WTC11 (cell line): Measurements from ENCODE around the gene ARSK. TPM values are rescaled to one million over a fixed set of nuclear protein-coding genes. Genes with fewer than 3 reads are reported as not detected.
A peak's percentile ranks its signal among the peaks of the same experiment; 100 is the strongest.

Experiments
- ATAC-seq: fragments of 200-7000 bp; cut with Tn5 transposase; 2 replicates; pipeline ENCODE4 v1.10.0; 2021; ENCODE audit warnings: mild to moderate bottlenecking, moderate library complexity
- Bru-seq: library from RNA; stranded (reverse); fragments of 400-500 nt; gene quantifications from one replicate; lab custom pipeline; 2021; lab: Mats Ljungman, UMichigan
- CTCF ChIA-PET: fragments of 300-600 bp; sonication (Branson Sonifier 250); formaldehyde crosslinking; loops from one replicate; lab custom pipeline; 2021; ENCODE audit warnings: antibody characterized with exemption; lab: Charles Lee
- POLR2A ChIA-PET: fragments of 350-600 bp; sonication (Branson Sonifier 250); formaldehyde crosslinking; loops from one replicate; lab custom pipeline; 2021; ENCODE audit warnings: antibody characterized with exemption; lab: Charles Lee
- DNase-seq: peaks from one replicate; pipeline ENCODE4 v3.0.0; 2021; ENCODE audit warnings: low spot score
- H3K27ac Mint-ChIP-seq: 2 replicates; pipeline ENCODE4 v1.8.0; 2021; ENCODE audit warnings: mixed read lengths
- H3K27me3 Mint-ChIP-seq: 2 replicates; pipeline ENCODE4 v1.8.0; 2021; ENCODE audit warnings: low read depth, mild to moderate bottlenecking, moderate library complexity, mixed read lengths
- H3K36me3 Mint-ChIP-seq: 2 replicates; pipeline ENCODE4 v1.8.0; 2021; ENCODE audit warnings: mixed read lengths
- H3K4me1 Mint-ChIP-seq: 2 replicates; pipeline ENCODE4 v1.8.0; 2022; ENCODE audit warnings: mixed read lengths
- H3K4me3 Mint-ChIP-seq: 2 replicates; pipeline ENCODE4 v1.8.0; 2021; ENCODE audit warnings: mild to moderate bottlenecking, moderate library complexity, mixed read lengths
- H3K9me3 Mint-ChIP-seq: 2 replicates; pipeline ENCODE4 v1.8.0; 2021; ENCODE audit warnings: mixed read lengths
- EMX1 ChIP-seq: fragments of 250-450 bp; sonication (Bioruptor Pico); IDR thresholded peaks from 2 replicates; pipeline ENCODE4 v1.8.0; 2021; ENCODE audit warnings: mild to moderate bottlenecking
- ESRRA ChIP-seq: sonication (generic); formaldehyde crosslinking; IDR thresholded peaks from 2 replicates; pipeline ENCODE4 v1.8.1; 2022; ENCODE audit warnings: mild to moderate bottlenecking, missing genetic modification reagents, borderline replicate concordance
- ETV6 ChIP-seq: sonication (generic); formaldehyde crosslinking; IDR thresholded peaks from 2 replicates; pipeline ENCODE4 v1.8.1; 2022; ENCODE audit warnings: mild to moderate bottlenecking, missing genetic modification reagents
- FOXJ3 ChIP-seq: sonication (generic); formaldehyde crosslinking; IDR thresholded peaks from 2 replicates; pipeline ENCODE4 v1.9.0; 2021; ENCODE audit warnings: missing genetic modification reagents, mild to moderate bottlenecking, borderline replicate concordance
- GRHL2 ChIP-seq: fragments of 250-450 bp; sonication (Bioruptor Pico); IDR thresholded peaks from 2 replicates; pipeline ENCODE4 v1.8.0; 2022; ENCODE audit warnings: mild to moderate bottlenecking, moderate library complexity; ENCODE audit not compliant: insufficient replicate concordance, severe bottlenecking
- MYBL2 ChIP-seq: sonication (generic); formaldehyde crosslinking; IDR thresholded peaks from 2 replicates; pipeline ENCODE4 v1.8.1; 2023; ENCODE audit warnings: mild to moderate bottlenecking, moderate library complexity, missing genetic modification reagents
- NFATC4 ChIP-seq: fragments of 250-450 bp; sonication (Bioruptor Pico); IDR thresholded peaks from 2 replicates; pipeline ENCODE4 v1.9.0; 2021; ENCODE audit warnings: mild to moderate bottlenecking
- OVOL2 ChIP-seq: fragments of 250-450 bp; sonication (Bioruptor Pico); IDR thresholded peaks from 2 replicates; pipeline ENCODE4 v1.9.0; 2021; ENCODE audit warnings: mild to moderate bottlenecking, borderline replicate concordance
- PRRX2 ChIP-seq: fragments of 250-450 bp; sonication (Bioruptor Pico); IDR thresholded peaks from 2 replicates; pipeline ENCODE4 v1.8.0; 2021; ENCODE audit warnings: mild to moderate bottlenecking
- SMAD3 ChIP-seq: sonication (generic); formaldehyde crosslinking; IDR thresholded peaks from 2 replicates; pipeline ENCODE4 v1.8.0; 2022; ENCODE audit warnings: missing genetic modification reagents, mild to moderate bottlenecking, borderline replicate concordance
- SP1 ChIP-seq: sonication (generic); formaldehyde crosslinking; conservative IDR thresholded peaks from 2 replicates; pipeline ENCODE4 v1.8.1; 2022; ENCODE audit warnings: missing genetic modification reagents
- TCF7 ChIP-seq: sonication (generic); formaldehyde crosslinking; IDR thresholded peaks from 2 replicates; pipeline ENCODE4 v1.8.0; 2022; ENCODE audit warnings: mild to moderate bottlenecking, low read depth, missing genetic modification reagents, moderate library complexity
- ZNF138 ChIP-seq: sonication (generic); formaldehyde crosslinking; conservative IDR thresholded peaks from 2 replicates; pipeline ENCODE4 v1.8.1; 2022; ENCODE audit warnings: mild to moderate bottlenecking, moderate library complexity, missing genetic modification reagents
- ZNF263 ChIP-seq: sonication (generic); formaldehyde crosslinking; IDR thresholded peaks from 2 replicates; pipeline ENCODE4 v1.8.1; 2022; ENCODE audit warnings: low read depth, mild to moderate bottlenecking, moderate library complexity, missing genetic modification reagents
- ZNF317 ChIP-seq: sonication (generic); formaldehyde crosslinking; IDR thresholded peaks from 2 replicates; pipeline ENCODE4 v1.8.1; 2023; ENCODE audit warnings: low read depth, mild to moderate bottlenecking, moderate library complexity, missing genetic modification reagents, borderline replicate concordance
- ZNF423 ChIP-seq: fragments of 250-450 bp; sonication (Bioruptor Pico); IDR thresholded peaks from 2 replicates; pipeline ENCODE4 v2.1.2; 2022; ENCODE audit warnings: mild to moderate bottlenecking, moderate library complexity
- long read RNA-seq, 3 experiments: library from RNA in 1 of 3; library from capped mRNA in 1 of 3; library from polyadenylated mRNA in 1 of 3; unstranded in 2 of 3; stranded (forward) in 1 of 3; transcript quantifications; one replicate each; pipeline ENCODE4 v2.0.0, GENCODE V29; 2021
- total RNA-seq: library from RNA; stranded (reverse); gene quantifications from 3 replicates; pipeline ENCODE4 v1.2.3, GENCODE V29; 2021
- TF ChIP-seq, protein P1 (sequence below): sonication (generic); formaldehyde crosslinking; IDR thresholded peaks from 2 replicates; pipeline ENCODE4 v1.8.1; 2023; ENCODE audit warnings: mild to moderate bottlenecking, missing genetic modification reagents, borderline replicate concordance
- TF ChIP-seq, protein P2 (sequence below): fragments of 250-450 bp; sonication (Bioruptor Pico); IDR thresholded peaks from 2 replicates; pipeline ENCODE4 v2.1.2; 2022; ENCODE audit warnings: mild to moderate bottlenecking, moderate library complexity
- TF ChIP-seq, protein P3 (sequence below): sonication (generic); formaldehyde crosslinking; IDR thresholded peaks from 2 replicates; pipeline ENCODE4 v1.8.1; 2023; ENCODE audit warnings: mild to moderate bottlenecking, missing genetic modification reagents, moderate library complexity
- TF ChIP-seq, protein P4 (sequence below): sonication (generic); formaldehyde crosslinking; IDR thresholded peaks from 2 replicates; pipeline ENCODE4 v1.8.0; 2022; ENCODE audit warnings: mild to moderate bottlenecking, missing genetic modification reagents
- TF ChIP-seq, protein P5 (sequence below): sonication (generic); formaldehyde crosslinking; IDR thresholded peaks from 2 replicates; pipeline ENCODE4 v1.8.0; 2022; ENCODE audit warnings: mild to moderate bottlenecking, missing genetic modification reagents
- TF ChIP-seq, protein P6 (sequence below): fragments of 250-450 bp; sonication (Bioruptor Pico); IDR thresholded peaks from 2 replicates; pipeline ENCODE4 v1.8.0; 2021; ENCODE audit warnings: mild to moderate bottlenecking

ARSK gene, protein sequence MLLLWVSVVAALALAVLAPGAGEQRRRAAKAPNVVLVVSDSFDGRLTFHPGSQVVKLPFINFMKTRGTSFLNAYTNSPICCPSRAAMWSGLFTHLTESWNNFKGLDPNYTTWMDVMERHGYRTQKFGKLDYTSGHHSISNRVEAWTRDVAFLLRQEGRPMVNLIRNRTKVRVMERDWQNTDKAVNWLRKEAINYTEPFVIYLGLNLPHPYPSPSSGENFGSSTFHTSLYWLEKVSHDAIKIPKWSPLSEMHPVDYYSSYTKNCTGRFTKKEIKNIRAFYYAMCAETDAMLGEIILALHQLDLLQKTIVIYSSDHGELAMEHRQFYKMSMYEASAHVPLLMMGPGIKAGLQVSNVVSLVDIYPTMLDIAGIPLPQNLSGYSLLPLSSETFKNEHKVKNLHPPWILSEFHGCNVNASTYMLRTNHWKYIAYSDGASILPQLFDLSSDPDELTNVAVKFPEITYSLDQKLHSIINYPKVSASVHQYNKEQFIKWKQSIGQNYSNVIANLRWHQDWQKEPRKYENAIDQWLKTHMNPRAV
- total RNA-seq: 12.8 to 15.1 TPM (median 15.1 TPM) in 3 replicates
- percentile 79 among the genes with signal in this experiment for Bru-seq, nascent RNA
- long read RNA-seq, experiment 1, transcript ARSK-202 (2 exons, 1,088 nt): minor isoform, 11 of 90 reads
- long read RNA-seq, experiment 1, transcript ARSK-201 (8 exons, 3,354 nt): major isoform, 66 of 90 reads
- long read RNA-seq, experiment 1, partial matches to known transcripts: 7 of 90 reads
- long read RNA-seq, experiment 1, other reads (novel, unspliced or antisense): 5 of 90 reads
- long read RNA-seq, experiment 2, transcript ARSK-201 (8 exons, 3,354 nt): major isoform, 8 of 22 reads
- long read RNA-seq, experiment 2, partial matches to known transcripts: 9 of 22 reads
- long read RNA-seq, experiment 2, other reads (novel, unspliced or antisense): 4 of 22 reads
- long read RNA-seq, experiment 3, transcript ARSK-201 (8 exons, 3,354 nt): minor isoform, 6 of 33 reads
- long read RNA-seq, experiment 3, transcript ARSK-202 (2 exons, 1,088 nt): major isoform, 20 of 33 reads
- long read RNA-seq, experiment 3, partial matches to known transcripts: 2 of 33 reads
- long read RNA-seq, experiment 3, other reads (novel, unspliced or antisense): 5 of 33 reads

DNA sequence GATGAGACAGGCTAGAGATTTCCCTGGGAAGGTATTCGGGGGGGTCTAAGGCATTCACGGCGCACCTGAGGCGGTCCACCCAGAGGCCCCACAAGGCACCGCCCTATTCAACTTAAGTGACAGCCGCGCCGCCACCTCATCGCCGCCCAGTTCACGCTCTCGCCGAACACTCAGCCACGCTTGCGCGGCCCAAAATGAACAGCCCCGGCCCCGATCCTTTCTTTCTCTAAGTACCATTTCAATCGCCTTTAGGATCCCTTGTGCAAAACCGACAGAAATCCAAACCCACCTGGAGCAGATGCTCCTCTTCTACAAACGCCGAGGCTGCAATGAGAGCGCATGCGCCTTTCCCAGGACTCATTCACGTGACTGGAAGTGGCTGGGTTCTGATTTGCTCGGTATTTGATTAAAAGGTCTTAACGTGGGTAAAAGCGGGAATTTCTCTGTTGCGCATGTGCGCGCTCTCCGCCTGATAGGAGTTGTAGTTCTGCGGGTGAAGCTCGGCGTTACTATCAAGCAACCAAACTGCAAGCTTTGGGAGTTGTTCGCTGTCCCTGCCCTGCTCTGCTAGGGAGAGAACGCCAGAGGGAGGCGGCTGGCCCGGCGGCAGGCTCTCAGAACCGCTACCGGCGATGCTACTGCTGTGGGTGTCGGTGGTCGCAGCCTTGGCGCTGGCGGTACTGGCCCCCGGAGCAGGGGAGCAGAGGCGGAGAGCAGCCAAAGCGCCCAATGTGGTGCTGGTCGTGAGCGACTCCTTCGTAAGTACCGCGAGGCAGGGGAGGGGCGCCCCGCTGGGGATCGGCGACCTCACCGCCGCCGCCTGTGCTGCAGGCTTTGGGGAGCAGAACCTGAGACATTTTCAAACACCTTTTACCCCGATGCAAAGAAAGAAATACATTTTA is at the start of gene ARSK, which contains the start of gene SKIC3:
Gene ARSK (plus strand): TSS at position 455 of the 902 bp plus-strand sequence. CDS start 178 bp downstream, at position 633.
Gene SKIC3 (minus strand): TSS at position 331 of the 902 bp plus-strand sequence. CDS start 7,827 bp downstream, outside the sequence.
- CTCF ChIA-PET: interaction anchor here (0.6 to 1.0 kb wide), 2 partner anchors 45 to 289 kb away, joined by 3 read pairs; no protein-coding TSS in a partner anchor
- H3K27me3 Mint-ChIP-seq: no peaks in the 10 kb centered on the region; the same call in 1 of the 2 replicates
- POLR2A ChIA-PET: interaction anchor here (1.0 kb wide), 1 partner anchor 92 kb away, joined by 3 read pairs; the partner anchor contains the start of gene RFESD
- H3K9me3 Mint-ChIP-seq: no peaks in the 10 kb centered on the region
- peak; percentile 94 for ATAC-seq
- H3K4me3 Mint-ChIP-seq: peak within 1 kb of the TSS; percentile 93
- H3K36me3 Mint-ChIP-seq: peaks cover 8% of the 10 kb centered on the region
- peak; percentile 89 for DNase-seq
- peaks cover 20% of the 10 kb centered on the region for H3K4me1 Mint-ChIP-seq
- H3K27ac Mint-ChIP-seq: peak within 1 kb of the TSS; percentile 98
- TF ChIP-seq, protein P1, sequence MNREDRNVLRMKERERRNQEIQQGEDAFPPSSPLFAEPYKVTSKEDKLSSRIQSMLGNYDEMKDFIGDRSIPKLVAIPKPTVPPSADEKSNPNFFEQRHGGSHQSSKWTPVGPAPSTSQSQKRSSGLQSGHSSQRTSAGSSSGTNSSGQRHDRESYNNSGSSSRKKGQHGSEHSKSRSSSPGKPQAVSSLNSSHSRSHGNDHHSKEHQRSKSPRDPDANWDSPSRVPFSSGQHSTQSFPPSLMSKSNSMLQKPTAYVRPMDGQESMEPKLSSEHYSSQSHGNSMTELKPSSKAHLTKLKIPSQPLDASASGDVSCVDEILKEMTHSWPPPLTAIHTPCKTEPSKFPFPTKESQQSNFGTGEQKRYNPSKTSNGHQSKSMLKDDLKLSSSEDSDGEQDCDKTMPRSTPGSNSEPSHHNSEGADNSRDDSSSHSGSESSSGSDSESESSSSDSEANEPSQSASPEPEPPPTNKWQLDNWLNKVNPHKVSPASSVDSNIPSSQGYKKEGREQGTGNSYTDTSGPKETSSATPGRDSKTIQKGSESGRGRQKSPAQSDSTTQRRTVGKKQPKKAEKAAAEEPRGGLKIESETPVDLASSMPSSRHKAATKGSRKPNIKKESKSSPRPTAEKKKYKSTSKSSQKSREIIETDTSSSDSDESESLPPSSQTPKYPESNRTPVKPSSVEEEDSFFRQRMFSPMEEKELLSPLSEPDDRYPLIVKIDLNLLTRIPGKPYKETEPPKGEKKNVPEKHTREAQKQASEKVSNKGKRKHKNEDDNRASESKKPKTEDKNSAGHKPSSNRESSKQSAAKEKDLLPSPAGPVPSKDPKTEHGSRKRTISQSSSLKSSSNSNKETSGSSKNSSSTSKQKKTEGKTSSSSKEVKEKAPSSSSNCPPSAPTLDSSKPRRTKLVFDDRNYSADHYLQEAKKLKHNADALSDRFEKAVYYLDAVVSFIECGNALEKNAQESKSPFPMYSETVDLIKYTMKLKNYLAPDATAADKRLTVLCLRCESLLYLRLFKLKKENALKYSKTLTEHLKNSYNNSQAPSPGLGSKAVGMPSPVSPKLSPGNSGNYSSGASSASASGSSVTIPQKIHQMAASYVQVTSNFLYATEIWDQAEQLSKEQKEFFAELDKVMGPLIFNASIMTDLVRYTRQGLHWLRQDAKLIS (CRISPR knock-in tag): no peak
- TF ChIP-seq MYBL2 (CRISPR knock-in tag): no peak; the same call in 1 of the 2 replicates
- TF ChIP-seq, protein P2, sequence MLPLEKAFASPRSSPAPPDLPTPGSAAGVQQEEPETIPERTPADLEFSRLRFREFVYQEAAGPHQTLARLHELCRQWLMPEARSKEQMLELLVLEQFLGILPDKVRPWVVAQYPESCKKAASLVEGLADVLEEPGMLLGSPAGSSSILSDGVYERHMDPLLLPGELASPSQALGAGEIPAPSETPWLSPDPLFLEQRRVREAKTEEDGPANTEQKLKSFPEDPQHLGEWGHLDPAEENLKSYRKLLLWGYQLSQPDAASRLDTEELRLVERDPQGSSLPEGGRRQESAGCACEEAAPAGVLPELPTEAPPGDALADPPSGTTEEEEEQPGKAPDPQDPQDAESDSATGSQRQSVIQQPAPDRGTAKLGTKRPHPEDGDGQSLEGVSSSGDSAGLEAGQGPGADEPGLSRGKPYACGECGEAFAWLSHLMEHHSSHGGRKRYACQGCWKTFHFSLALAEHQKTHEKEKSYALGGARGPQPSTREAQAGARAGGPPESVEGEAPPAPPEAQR (CRISPR knock-in tag): no peak
- no peak for TF ChIP-seq EMX1
- no peak for TF ChIP-seq ZNF138 (CRISPR knock-in tag)
- TF ChIP-seq NFATC4 (CRISPR knock-in tag): no peak
- peak; percentile 68 for TF ChIP-seq ZNF423 (CRISPR knock-in tag)
- no peak for TF ChIP-seq ESRRA
- no peak for TF ChIP-seq TCF7
- TF ChIP-seq SP1 (CRISPR knock-in tag): peak; percentile 15; the same call in 1 of the 2 replicates
- TF ChIP-seq, protein P3, sequence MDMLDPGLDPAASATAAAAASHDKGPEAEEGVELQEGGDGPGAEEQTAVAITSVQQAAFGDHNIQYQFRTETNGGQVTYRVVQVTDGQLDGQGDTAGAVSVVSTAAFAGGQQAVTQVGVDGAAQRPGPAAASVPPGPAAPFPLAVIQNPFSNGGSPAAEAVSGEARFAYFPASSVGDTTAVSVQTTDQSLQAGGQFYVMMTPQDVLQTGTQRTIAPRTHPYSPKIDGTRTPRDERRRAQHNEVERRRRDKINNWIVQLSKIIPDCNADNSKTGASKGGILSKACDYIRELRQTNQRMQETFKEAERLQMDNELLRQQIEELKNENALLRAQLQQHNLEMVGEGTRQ: peak; percentile 95
- TF ChIP-seq PRRX2: no peak
- TF ChIP-seq FOXJ3: no peak
- TF ChIP-seq ZNF263 (CRISPR knock-in tag): no peak
- TF ChIP-seq GRHL2 (CRISPR knock-in tag): no peak
- TF ChIP-seq, protein P4, sequence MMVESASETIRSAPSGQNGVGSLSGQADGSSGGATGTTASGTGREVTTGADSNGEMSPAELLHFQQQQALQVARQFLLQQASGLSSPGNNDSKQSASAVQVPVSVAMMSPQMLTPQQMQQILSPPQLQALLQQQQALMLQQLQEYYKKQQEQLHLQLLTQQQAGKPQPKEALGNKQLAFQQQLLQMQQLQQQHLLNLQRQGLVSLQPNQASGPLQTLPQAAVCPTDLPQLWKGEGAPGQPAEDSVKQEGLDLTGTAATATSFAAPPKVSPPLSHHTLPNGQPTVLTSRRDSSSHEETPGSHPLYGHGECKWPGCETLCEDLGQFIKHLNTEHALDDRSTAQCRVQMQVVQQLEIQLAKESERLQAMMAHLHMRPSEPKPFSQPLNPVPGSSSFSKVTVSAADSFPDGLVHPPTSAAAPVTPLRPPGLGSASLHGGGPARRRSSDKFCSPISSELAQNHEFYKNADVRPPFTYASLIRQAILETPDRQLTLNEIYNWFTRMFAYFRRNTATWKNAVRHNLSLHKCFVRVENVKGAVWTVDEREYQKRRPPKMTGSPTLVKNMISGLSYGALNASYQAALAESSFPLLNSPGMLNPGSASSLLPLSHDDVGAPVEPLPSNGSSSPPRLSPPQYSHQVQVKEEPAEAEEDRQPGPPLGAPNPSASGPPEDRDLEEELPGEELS: peak; percentile 41; the same call in 1 of the 2 replicates
- no peak for TF ChIP-seq OVOL2 (CRISPR knock-in tag)
- peak; percentile 58; the same call in 1 of the 2 replicates for TF ChIP-seq ETV6 (CRISPR knock-in tag)
- 0 out of 2 replicates have a peak, but pooled peaks have one; percentile 14 for TF ChIP-seq ZNF317 (CRISPR knock-in tag)
- no peak for TF ChIP-seq SMAD3 (CRISPR knock-in tag)
- TF ChIP-seq, protein P5, sequence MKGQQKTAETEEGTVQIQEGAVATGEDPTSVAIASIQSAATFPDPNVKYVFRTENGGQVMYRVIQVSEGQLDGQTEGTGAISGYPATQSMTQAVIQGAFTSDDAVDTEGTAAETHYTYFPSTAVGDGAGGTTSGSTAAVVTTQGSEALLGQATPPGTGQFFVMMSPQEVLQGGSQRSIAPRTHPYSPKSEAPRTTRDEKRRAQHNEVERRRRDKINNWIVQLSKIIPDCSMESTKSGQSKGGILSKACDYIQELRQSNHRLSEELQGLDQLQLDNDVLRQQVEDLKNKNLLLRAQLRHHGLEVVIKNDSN (CRISPR knock-in tag): peak; percentile 95
- TF ChIP-seq, protein P6, sequence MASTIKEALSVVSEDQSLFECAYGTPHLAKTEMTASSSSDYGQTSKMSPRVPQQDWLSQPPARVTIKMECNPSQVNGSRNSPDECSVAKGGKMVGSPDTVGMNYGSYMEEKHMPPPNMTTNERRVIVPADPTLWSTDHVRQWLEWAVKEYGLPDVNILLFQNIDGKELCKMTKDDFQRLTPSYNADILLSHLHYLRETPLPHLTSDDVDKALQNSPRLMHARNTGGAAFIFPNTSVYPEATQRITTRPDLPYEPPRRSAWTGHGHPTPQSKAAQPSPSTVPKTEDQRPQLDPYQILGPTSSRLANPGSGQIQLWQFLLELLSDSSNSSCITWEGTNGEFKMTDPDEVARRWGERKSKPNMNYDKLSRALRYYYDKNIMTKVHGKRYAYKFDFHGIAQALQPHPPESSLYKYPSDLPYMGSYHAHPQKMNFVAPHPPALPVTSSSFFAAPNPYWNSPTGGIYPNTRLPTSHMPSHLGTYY: no peak
